ENCODE measurements around the gene RNF141. TPM values are rescaled to one million over a fixed set of nuclear protein-coding genes. Genes with fewer than 3 reads are reported as not detected.
A peak's percentile ranks its signal among the peaks of the same experiment; 100 is the strongest.

RNF141 gene
- polyA plus RNA-seq, 1 experiment: 34.8 TPM

- H3K27me3 ChIP-seq (ENCODE audit: control insufficient read depth, insufficient read depth, low read length): no peaks in the 10 kb centered on the region
- H3K27ac ChIP-seq (ENCODE audit: low read depth, low read length): no peak within 1 kb of the TSS
- TF ChIP-seq CTCF (IDR thresholded peaks at IDR 0.05; ENCODE audit: low read depth, low read length): no peak
- ChIA-PET POLR2A (no interaction called here), CTCF (no interaction called here)
- DNase-seq (ENCODE audit: low read depth, low spot score): no peak
- no peak within 1 kb of the TSS for H3K4me3 ChIP-seq (ENCODE audit: low read depth, low read length)
- no peaks in the 10 kb centered on the region for H3K9me3 ChIP-seq (ENCODE audit: control insufficient read depth, insufficient read depth, low read length)
Observed at GRCh38 chr11:10568486-10568941, 27.5 kb upstream of the RNF141 start, which contains the start of gene LYVE1. TSS of gene LYVE1 (minus strand) at chr11:10568665. CDS start at chr11:10568532, 133 bp downstream.

GRCh38 chr11:10567446-10567845 lies 26.5 kb upstream of the RNF141 start:
- CTCF ChIA-PET: no interaction called here

GRCh38 chr11:10566257-10566957 lies 25.4 kb upstream of the RNF141 start:
- Histone ChIP-seq H3K27ac (ENCODE audit: low read depth, low read length) (no peak overlapping the region), H3K27me3 (ENCODE audit: control insufficient read depth, insufficient read depth, low read length) (no peaks in the 10 kb centered on the region), H3K4me3 (ENCODE audit: low read depth, low read length) (no peak overlapping the region), H3K9me3 (ENCODE audit: control insufficient read depth, insufficient read depth, low read length) (no peaks in the 10 kb centered on the region)
- ChIA-PET POLR2A (interaction anchor here (1.2 kb wide), 1 partner anchor 25 kb away, joined by 3 read pairs; the partner anchor contains the start of gene RNF141), CTCF (interaction anchor here (0.7 kb wide), 1 partner anchor 9 kb away, joined by 3 read pairs; no protein-coding TSS in a partner anchor)
- no peak for DNase-seq (ENCODE audit: low read depth, low spot score)
- TF ChIP-seq CTCF (IDR thresholded peaks at IDR 0.05; ENCODE audit: low read depth, low read length): no peak

More at GRCh38 chr11:10567446-10567845, 26.5 kb upstream of the RNF141 start:
- no peak for TF ChIP-seq CTCF (IDR thresholded peaks at IDR 0.05; ENCODE audit: low read depth, low read length)
- H3K4me3 ChIP-seq (ENCODE audit: low read depth, low read length): no peak overlapping the region
- H3K27me3 ChIP-seq (ENCODE audit: control insufficient read depth, insufficient read depth, low read length): no peaks in the 10 kb centered on the region
- no peaks in the 10 kb centered on the region for H3K9me3 ChIP-seq (ENCODE audit: control insufficient read depth, insufficient read depth, low read length)
- no peak overlapping the region for H3K27ac ChIP-seq (ENCODE audit: low read depth, low read length)
- POLR2A ChIA-PET: no interaction called here
- DNase-seq (ENCODE audit: low read depth, low spot score): no peak

- no peak overlapping the region for H3K4me3 ChIP-seq (ENCODE audit: low read depth, low read length)
- no peak for TF ChIP-seq CTCF (IDR thresholded peaks at IDR 0.05; ENCODE audit: low read depth, low read length)
- CTCF ChIA-PET: interaction anchor here (0.7 to 2.4 kb wide), 4 partner anchors 8 to 25 kb away, joined by 3 to 9 read pairs (median 4); partner anchors contain the start of gene RNF141
Observed at GRCh38 chr11:10565493-10565892, 24.5 kb upstream of the RNF141 start.

GRCh38 chr11:10564696-10565318 lies 23.8 kb upstream of the RNF141 start:
- peak; percentile 36 for TF ChIP-seq CTCF (IDR thresholded peaks at IDR 0.05; ENCODE audit: low read depth, low read length)
- Histone ChIP-seq H3K4me3 (ENCODE audit: low read depth, low read length) (no peak overlapping the region), H3K27me3 (ENCODE audit: control insufficient read depth, insufficient read depth, low read length) (no peaks in the 10 kb centered on the region), H3K27ac (ENCODE audit: low read depth, low read length) (no peak overlapping the region), H3K9me3 (ENCODE audit: control insufficient read depth, insufficient read depth, low read length) (no peaks in the 10 kb centered on the region)
- CTCF ChIA-PET: interaction anchor here (1.0 to 2.4 kb wide), 3 partner anchors 13 to 24 kb away, joined by 3 to 9 read pairs (median 5); partner anchors contain the start of gene RNF141
- DNase-seq (ENCODE audit: low read depth, low spot score): no peak
- POLR2A ChIA-PET: no interaction called here

More at GRCh38 chr11:10565493-10565892, 24.5 kb upstream of the RNF141 start:
- no peak for DNase-seq (ENCODE audit: low read depth, low spot score)
- no peaks in the 10 kb centered on the region for H3K27me3 ChIP-seq (ENCODE audit: control insufficient read depth, insufficient read depth, low read length)
- POLR2A ChIA-PET: no interaction called here
- H3K9me3 ChIP-seq (ENCODE audit: control insufficient read depth, insufficient read depth, low read length): no peaks in the 10 kb centered on the region
- no peak overlapping the region for H3K27ac ChIP-seq (ENCODE audit: low read depth, low read length)
